GM23338 (cell line): ENCODE measurements around the gene MTOR.

Source experiments
- CREB1 ChIP-seq: fragments of 250-450 bp; sonication (Bioruptor Pico); IDR thresholded peaks from 2 replicates; pipeline ENCODE4 v1.5.0; 2020; ENCODE audit warnings: low read depth, mild to moderate bottlenecking, moderate library complexity
- CTCF ChIP-seq, 2 experiments: fragments of 200-600 bp in 1 of 2; sonication (generic) in 1 of 2; conservative IDR thresholded peaks; 2 replicates each; pipeline versions ENCODE4 v1.5.1 to v1.6.1; 2016 to 2017; ENCODE audit warnings: antibody characterized with exemption in 2 of 2, low read depth in 2 of 2, mild to moderate bottlenecking in 2 of 2, moderate library complexity in 1 of 2
- EZH2 ChIP-seq: fragments of 200-600 bp; sonication (generic); IDR thresholded peaks from one replicate; pipeline ENCODE4 v1.8.0; 2017; ENCODE audit warnings: antibody characterized with exemption, mild to moderate bottlenecking, low read depth; ENCODE audit not compliant: unreplicated experiment
- EZH2phosphoT487 ChIP-seq: fragments of 200-600 bp; sonication (generic); IDR thresholded peaks from one replicate; pipeline ENCODE4 v1.8.1; 2018; ENCODE audit warnings: antibody characterized with exemption; ENCODE audit not compliant: unreplicated experiment
- JUNB ChIP-seq: IDR thresholded peaks from one replicate; pipeline ENCODE4 v1.6.1; 2016; ENCODE audit warnings: antibody characterized with exemption; ENCODE audit not compliant: unreplicated experiment
- POLR2AphosphoS5 ChIP-seq: IDR thresholded peaks from 2 replicates; pipeline ENCODE4 v1.6.1; 2016; ENCODE audit warnings: antibody characterized with exemption, low read depth
- REST ChIP-seq: IDR thresholded peaks from one replicate; pipeline ENCODE4 v1.6.1; 2018; ENCODE audit warnings: antibody characterized with exemption; ENCODE audit not compliant: unreplicated experiment
- ZNF114 ChIP-seq: fragments of 250-450 bp; sonication (Bioruptor Pico); IDR thresholded peaks from 2 replicates; pipeline ENCODE4 v1.5.0; 2020; ENCODE audit warnings: mild to moderate bottlenecking, moderate library complexity
- ZNF331 ChIP-seq: fragments of 250-450 bp; sonication (Bioruptor Pico); IDR thresholded peaks from 2 replicates; pipeline ENCODE4 v1.5.0; 2020; ENCODE audit warnings: low read depth, mild to moderate bottlenecking, moderate library complexity

- TF ChIP-seq EZH2phosphoT487 (no peak), CTCF (conservative IDR thresholded peaks at IDR 0.05; ENCODE audit: low read depth in 2 of 2) (no peak), POLR2AphosphoS5 (no peak), EZH2 (no peak), REST (no peak), ZNF331 (CRISPR knock-in tag) (no peak), CREB1 (CRISPR knock-in tag) (no peak), ZNF114 (no peak), JUNB (no peak)
These were observed 199.4 kb downstream of the MTOR start for GRCh38 chr1:11062965-11063401.
